Natural killer cell treated with Interleukin-12 subunit alpha and Interleukin-12 subunit beta and Interleukin-15 and Interleukin-18, amount 100 ng/mL, for 72 hours (primary cell): ENCODE results near the gene PLEKHJ1. TPM values are rescaled to one million over a fixed set of nuclear protein-coding genes. Genes with fewer than 3 reads are reported as not detected.

Source experiments
- ATAC-seq, 2 donors: fragments of 150-1000 bp; cut with Tn5 transposase in 1 of 2; sonication (Bioruptor Pico), chemical (Tn5 transposase) in 1 of 2; 2 replicates each; pipeline ENCODE4 v1.10.0; 2021
- DNase-seq: peaks from one replicate; pipeline ENCODE4 v3.0.0; 2022; ENCODE audit warnings: low spot score
- H3K27ac Mint-ChIP-seq, 2 donors: 1 replicate in 1 of 2; 2 replicates in 1 of 2; pipeline ENCODE4 v1.8.0; 2022; ENCODE audit warnings: mixed read lengths in 2 of 2, mild to moderate bottlenecking in 1 of 2, moderate library complexity in 1 of 2
- H3K27me3 Mint-ChIP-seq, 2 donors: 1 replicate in 1 of 2; 2 replicates in 1 of 2; pipeline ENCODE4 v1.8.0; 2022; ENCODE audit warnings: mixed read lengths in 2 of 2
- H3K36me3 Mint-ChIP-seq: one replicate; pipeline ENCODE4 v1.8.0; 2022; ENCODE audit warnings: mixed read lengths
- H3K4me1 Mint-ChIP-seq, 2 donors: 1 replicate in 1 of 2; 2 replicates in 1 of 2; pipeline ENCODE4 v1.8.0; 2022; ENCODE audit warnings: low read depth in 2 of 2, mixed read lengths in 2 of 2, mild to moderate bottlenecking in 1 of 2
- H3K4me3 Mint-ChIP-seq: one replicate; pipeline ENCODE4 v1.8.0; 2022; ENCODE audit warnings: mixed read lengths
- H3K9me3 Mint-ChIP-seq: 2 replicates; pipeline ENCODE4 v1.8.0; 2022; ENCODE audit warnings: mixed read lengths
- total RNA-seq, 2 donors: library from RNA; stranded (reverse); gene quantifications; one replicate each; pipeline ENCODE4 v1.2.3, GENCODE V29; 2022

Gene PLEKHJ1
- total RNA-seq, 2 donors from 2014 or later, result 59.8 to 85.9 TPM

DNA sequence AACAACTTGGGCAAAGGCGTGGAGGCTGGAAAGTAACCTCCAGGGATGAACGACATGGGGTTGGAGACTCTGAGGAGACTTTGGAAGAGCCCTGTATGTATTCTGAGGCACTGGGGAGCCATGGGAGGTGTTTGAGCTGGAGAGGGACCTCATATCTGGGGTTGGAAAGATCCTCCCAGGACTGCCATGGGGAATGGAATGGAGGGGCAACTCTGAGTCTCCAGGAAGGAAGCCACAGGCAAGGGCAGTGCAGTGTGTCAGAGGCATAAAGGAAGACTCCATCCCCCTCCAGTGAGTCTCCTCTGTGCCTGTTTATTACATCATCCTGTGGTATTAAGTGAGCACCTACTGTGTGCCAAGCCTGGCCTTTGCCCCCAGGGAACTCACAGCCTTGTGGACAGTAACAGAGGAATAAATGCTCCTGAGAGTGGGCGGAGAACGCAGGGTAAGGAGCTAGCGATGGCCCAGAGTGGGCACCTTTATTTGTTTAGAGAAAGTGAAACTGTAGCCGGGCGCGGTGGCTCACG is 38.1 kb upstream of the PLEKHJ1 start:
- H3K27me3 Mint-ChIP-seq, result no peaks in the 10 kb centered on the region
- H3K4me1 Mint-ChIP-seq, result peaks cover 21 to 35% of the 10 kb centered on the region in 2 donors
- no peak for ATAC-seq
- H3K9me3 Mint-ChIP-seq, result no peaks in the 10 kb centered on the region
- DNase-seq, result no peak
- peaks cover 12% of the 10 kb centered on the region for H3K36me3 Mint-ChIP-seq
- peak overlapping the region; percentile 94 for H3K4me3 Mint-ChIP-seq
- H3K27ac Mint-ChIP-seq, result peak overlapping the region; percentile 61 to 90

DNA sequence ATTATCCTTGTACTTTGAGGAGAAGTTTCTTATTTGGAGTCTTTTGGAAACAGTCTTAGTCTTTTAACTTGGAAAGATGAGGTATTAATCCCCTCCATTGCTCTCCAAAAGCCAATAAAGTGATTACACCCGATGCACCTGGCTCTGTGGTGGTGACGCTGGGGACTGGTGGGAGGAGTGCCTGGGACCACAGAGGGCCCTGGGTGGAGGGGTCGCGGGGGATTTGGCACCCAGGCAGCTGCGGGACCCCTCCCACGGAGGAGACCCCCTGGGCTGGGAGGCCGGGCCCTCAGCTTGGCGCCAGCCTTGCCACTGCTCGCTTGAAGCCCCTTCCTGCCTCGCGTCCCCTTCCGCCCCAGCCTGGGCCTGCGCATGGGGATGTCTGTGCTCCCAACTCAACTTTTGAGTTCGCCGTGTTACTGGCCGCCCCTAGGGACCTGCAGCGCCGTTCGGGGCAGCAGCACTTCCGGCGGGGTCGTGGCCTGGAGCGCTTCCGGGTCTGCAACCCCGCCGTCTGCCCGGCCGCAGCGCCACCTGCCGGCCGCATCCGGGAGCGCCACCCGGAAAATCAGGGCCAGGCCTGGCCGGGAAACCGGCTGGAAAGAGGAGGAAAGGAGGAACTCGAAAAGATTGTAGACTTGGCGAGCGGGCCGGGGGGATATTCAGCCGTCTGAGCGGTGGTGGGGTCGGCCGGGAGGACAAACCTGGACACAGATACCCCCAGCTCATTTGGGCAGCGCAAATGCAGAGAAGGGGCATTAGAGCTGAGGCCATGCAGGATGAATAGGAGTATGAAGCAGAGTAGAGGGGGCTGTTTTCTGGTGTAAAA is 37.4 kb upstream of the PLEKHJ1 start:
- Mint-ChIP-seq H3K27me3 (no peaks in the 10 kb centered on the region), H3K9me3 (no peaks in the 10 kb centered on the region), H3K27ac (peak overlapping the region; percentile 61 to 90), H3K4me1 (peaks cover 21 to 32% of the 10 kb centered on the region in 2 donors), H3K4me3 (peak overlapping the region; percentile 94), H3K36me3 (peaks cover 12% of the 10 kb centered on the region)
- ATAC-seq (peak; percentile 43 to 64), DNase-seq (peak; percentile 87)

DNA sequence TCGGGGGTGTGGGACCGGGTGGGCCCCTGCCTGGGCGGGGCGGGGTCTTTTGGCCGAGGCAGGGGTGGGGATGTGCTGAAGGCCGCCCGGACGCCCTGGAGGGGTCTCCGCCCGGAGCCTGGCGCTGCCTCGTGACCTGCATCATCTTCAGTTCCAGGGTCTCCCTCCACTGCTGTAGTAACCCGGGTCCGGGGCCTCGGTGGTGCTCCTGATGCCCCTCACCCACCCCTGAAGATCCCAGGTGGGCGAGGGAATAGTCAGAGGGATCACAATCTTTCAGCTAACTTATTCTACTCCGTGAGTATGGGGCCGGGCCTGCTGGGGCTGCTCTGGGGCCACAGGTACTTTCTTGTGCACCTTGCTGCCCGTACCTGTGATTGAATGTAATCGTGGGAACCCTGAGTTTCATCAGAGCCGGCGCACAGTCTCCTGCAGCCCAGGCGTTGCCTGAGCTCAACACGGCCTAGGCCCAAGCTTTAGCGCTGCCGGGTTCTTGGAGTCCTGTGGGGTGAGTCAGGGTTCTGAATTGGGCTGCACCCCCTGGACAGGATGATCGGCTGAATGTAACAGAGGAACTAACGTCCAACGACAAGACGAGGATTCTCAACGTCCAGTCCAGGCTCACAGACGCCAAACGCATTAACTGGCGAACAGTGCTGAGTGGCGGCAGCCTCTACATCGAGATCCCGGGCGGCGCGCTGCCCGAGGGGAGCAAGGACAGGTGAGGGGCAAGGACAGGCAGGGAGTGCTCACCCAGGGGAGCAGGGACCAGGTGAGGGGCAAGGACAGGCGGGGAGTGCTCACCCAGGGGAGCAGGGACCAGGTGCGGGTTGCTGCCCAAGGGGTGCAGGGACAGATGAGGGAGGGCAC is 35.3 kb upstream of the PLEKHJ1 start:
- no peaks in the 10 kb centered on the region for H3K27me3 Mint-ChIP-seq
- H3K4me3 Mint-ChIP-seq, result peak overlapping the region; percentile 94
- ATAC-seq (no peak), DNase-seq (peak; percentile 60)
- H3K9me3 Mint-ChIP-seq, result no peaks in the 10 kb centered on the region
- H3K36me3 Mint-ChIP-seq, result peaks cover 12% of the 10 kb centered on the region
- peak overlapping the region; percentile 87 to 90 for H3K27ac Mint-ChIP-seq
- peaks cover 21 to 26% of the 10 kb centered on the region in 2 donors for H3K4me1 Mint-ChIP-seq

DNA sequence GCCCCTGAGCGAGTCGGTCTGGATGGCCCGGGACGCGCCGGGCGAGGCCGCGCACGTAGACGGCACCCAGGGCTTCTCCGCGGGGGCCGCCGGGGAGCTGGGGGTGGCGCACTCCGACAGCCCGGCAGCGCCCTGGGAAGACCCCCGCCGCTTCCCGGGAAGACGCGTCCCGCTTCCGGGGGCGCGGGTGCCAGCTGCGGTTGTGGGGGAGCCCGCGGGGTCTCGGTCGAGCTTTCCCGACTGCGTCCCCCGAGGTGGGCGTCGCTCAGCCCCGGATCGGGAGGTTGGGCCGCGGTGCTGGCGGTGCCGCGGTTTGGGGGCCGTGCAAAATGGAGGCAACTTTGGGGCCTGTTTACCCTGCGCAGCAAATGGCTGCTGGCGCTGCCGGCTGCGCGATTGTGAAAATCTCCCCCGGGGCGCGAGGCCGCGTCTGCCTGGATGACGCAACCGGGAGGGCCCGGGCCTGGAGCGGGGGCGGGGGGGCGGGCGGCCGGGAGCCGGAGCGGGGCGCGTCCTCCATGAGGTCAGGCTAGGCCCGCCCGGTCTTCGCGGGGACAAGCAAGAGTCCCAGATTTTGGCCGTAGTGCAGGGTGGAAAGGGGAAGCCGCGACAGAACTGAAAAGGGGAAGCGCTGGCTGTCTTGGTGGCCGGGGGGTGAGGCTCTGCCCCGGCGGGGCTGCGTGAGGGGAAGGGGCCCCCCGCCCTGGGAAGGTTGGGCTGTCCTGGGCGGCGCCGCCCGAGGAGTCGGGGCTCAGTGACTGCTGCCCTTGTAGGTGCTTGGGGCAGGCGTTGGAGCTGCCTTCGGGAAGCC is 34.5 kb upstream of the PLEKHJ1 start:
- Mint-ChIP-seq H3K27me3 (no peaks in the 10 kb centered on the region), H3K27ac (peak overlapping the region; percentile 87 to 90), H3K4me3 (peak overlapping the region; percentile 94), H3K4me1 (peaks cover 21 to 26% of the 10 kb centered on the region in 2 donors), H3K36me3 (peaks cover 12% of the 10 kb centered on the region), H3K9me3 (no peaks in the 10 kb centered on the region)
- peak; percentile 21 to 61 for ATAC-seq
- peak; percentile 88 for DNase-seq

DNA sequence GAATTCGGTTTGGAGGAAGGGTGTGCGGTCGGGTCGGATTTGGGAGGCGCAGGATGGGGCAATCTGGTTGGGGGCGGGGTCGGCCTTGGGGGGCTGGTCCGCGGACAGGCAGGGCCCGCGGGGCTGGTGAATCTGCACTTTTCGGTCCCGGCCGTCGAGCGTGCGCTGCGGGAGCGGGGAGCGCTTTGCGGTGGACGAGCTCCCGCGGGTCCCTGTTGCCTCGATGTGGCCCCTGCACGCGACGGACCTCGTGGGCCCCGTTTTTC is 34.0 kb upstream of the PLEKHJ1 start:
- Mint-ChIP-seq H3K4me3 (peak overlapping the region; percentile 94), H3K9me3 (no peaks in the 10 kb centered on the region), H3K27ac (peak overlapping the region; percentile 87), H3K36me3 (peaks cover 12% of the 10 kb centered on the region), H3K27me3 (no peaks in the 10 kb centered on the region), H3K4me1 (peaks cover 21 to 25% of the 10 kb centered on the region in 2 donors)
- peak; percentile 70 for DNase-seq
- ATAC-seq, result peak in 1 of 2 donors; percentile 4

DNA sequence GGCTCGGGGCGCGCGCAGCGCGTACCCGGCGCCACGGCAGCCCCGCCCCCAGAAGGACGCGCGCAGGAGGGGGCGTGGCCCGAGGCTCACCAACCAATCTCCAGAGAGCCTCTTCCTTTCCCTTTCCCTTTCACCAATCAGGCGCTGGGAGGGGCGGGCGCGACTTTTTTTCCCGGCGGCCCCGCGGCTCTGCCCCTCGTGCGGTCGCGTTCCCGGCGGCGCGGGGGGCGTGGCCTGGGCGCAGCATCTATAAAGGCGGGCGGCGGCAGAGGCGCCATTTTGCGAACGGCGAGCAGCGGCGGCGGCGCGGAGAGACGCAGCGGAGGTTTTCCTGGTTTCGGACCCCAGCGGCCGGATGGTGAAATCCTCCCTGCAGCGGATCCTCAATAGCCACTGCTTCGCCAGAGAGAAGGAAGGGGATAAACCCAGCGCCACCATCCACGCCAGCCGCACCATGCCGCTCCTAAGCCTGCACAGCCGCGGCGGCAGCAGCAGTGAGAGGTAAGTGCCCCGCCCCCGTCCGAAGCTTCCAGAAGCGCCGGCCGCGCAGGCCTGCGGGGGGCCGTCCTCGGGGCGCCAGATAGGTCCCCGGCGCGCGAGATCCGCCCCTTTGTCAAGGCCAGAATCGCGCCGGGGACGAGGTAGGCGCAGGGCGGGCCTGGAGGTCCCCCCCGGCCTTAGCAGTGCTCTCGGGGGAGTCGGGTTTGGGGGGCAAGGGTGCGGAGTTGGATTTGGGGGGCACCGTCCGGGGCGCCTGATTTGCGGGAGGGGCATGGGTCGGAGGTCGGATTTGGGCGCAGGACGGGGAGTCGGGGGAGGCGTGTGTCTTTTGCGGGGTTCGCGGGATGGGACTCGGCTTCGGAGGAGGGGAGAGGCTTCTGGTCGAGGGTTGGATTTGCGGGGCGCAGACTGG is 33.4 kb upstream of the PLEKHJ1 start:
- H3K27me3 Mint-ChIP-seq, result no peaks in the 10 kb centered on the region
- H3K27ac Mint-ChIP-seq, result peak overlapping the region; percentile 87
- DNase-seq (peak; percentile 100), ATAC-seq (peak; percentile 90)
- no peaks in the 10 kb centered on the region for H3K9me3 Mint-ChIP-seq
- peaks cover 20 to 22% of the 10 kb centered on the region in 2 donors for H3K4me1 Mint-ChIP-seq
- peak overlapping the region; percentile 94 for H3K4me3 Mint-ChIP-seq
- H3K36me3 Mint-ChIP-seq, result peaks cover 12% of the 10 kb centered on the region

DNA sequence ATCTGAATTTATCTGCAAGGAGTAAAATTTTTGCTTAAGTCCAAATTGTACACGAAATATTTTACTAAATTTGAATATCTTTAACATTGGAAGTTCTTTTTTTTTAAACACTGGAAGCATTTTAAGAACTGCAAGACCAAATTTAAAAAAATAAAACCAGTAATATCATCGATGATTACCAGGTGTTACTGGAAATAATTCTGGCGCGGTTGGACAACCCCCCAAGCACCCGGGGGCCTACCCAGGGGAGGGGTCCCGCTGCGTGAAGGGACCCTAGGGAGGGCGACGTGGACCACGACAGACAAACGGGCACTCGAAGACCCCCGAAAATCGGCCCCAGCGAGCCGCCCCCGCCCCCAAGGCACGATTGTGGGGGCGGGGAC is 32.7 kb upstream of the PLEKHJ1 start:
- H3K27ac Mint-ChIP-seq, result peak overlapping the region; percentile 87
- no peak for ATAC-seq
- H3K27me3 Mint-ChIP-seq, result no peaks in the 10 kb centered on the region
- peaks cover 8% of the 10 kb centered on the region for H3K36me3 Mint-ChIP-seq
- peaks cover 14 to 16% of the 10 kb centered on the region in 2 donors for H3K4me1 Mint-ChIP-seq
- H3K9me3 Mint-ChIP-seq, result no peaks in the 10 kb centered on the region
- peak overlapping the region; percentile 94 for H3K4me3 Mint-ChIP-seq
- DNase-seq, result no peak

DNA sequence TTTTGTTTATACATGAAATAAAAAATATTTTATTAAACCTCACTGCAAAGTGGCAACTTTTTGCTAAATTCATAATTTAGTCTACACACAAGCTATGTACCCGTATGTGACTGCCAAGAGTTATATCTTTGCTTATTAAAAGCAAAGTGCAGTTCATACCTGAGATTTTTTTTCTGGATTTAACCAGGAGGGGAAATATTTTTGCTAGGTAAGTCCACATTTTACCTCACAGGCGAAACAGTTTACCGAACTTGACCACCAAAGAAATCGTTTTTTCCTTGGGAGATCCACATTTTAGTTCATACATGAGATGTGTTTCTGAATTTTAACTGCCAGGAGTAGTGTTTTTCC is 32.3 kb upstream of the PLEKHJ1 start:
- peak overlapping the region; percentile 94 for H3K4me3 Mint-ChIP-seq

DNA sequence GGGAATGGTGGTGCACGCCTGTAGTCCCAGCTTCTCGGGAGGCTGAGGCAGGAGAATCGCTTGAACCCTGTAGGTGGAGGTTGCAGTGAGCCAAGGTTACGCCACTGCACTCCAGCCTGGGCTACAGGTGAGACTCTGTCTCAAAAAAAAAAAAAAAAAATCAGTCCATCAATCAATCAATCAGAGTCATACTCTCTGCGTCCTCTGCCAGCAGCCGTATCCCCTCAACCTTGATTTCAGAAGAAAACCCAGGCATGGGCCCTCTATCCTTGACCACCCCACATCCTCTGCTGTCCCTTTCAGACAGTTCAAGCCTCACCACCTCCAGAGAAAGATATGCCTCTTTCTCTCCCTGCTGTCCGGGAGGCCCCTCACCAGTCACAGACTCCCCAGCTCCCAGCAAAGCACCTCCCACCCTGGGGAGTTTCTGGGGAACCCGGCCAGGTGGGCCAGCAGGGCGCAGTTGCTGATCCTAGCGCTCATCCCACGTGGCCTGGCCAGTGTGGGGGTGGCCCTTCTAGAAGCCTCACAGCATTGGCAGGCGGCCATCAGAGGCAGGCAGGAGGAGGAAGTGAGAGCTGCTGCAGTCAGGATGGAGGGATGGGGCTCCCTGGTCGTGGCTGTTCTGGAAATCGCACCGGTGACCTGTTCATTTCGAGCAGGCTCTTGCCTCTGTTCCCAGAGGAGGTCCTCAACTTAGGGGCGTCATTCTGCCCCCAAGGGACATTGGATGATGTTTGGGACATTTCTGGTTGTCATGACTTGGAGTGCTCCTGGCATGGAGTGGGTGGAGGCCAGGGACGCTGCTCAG is 30.3 kb upstream of the PLEKHJ1 start:
- Mint-ChIP-seq H3K4me3 (no peak overlapping the region), H3K9me3 (no peaks in the 10 kb centered on the region), H3K4me1 (peaks cover under 1% of the 10 kb centered on the region in 2 donors), H3K27me3 (no peaks in the 10 kb centered on the region), H3K36me3 (no peaks in the 10 kb centered on the region), H3K27ac (no peak overlapping the region)
- no peak for DNase-seq
- no peak for ATAC-seq

More for the DNA sequence above, 32.3 kb upstream of the PLEKHJ1 start:
- H3K27ac Mint-ChIP-seq, result peak overlapping the region; percentile 87
- H3K36me3 Mint-ChIP-seq, result peaks cover 6% of the 10 kb centered on the region
- H3K27me3 Mint-ChIP-seq, result no peaks in the 10 kb centered on the region
- peaks cover 10 to 13% of the 10 kb centered on the region in 2 donors for H3K4me1 Mint-ChIP-seq
- no peaks in the 10 kb centered on the region for H3K9me3 Mint-ChIP-seq
- DNase-seq, result no peak
- ATAC-seq, result no peak

DNA sequence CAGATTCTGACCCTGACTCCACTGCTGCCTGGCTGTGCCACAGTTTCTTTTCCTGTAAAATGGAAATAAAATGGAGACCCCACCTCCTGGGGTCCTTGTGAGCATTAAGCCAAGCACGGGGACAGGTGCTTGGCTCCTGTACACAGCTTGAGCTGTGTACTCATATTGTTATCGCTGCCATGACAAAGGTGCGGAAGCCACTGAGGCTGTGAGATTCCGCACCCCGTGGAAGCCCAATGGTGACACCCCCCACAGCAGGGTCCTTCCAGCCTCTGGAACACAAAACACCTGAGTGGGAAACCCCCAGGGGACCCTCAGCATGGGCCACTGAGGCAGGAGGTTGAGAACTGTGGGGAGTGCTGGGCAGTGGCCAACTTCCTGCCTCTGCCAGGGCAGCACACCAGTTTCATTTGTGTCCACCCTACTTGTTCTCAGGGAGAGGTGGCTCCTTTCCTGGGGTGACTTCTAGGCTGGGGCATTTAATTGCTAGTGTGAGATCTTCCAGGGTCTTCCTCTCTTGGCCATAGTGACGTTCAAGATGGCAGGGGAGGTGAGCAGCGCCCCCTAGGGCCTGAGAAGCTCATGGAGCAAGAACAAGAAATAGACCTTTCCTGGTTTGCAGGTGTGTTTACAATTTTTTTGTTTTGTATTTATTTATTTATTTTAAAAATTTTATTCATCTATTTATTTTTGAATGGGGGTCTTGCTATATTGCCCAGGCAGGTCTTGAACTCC is 25.5 kb upstream of the PLEKHJ1 start:
- DNase-seq (no peak), ATAC-seq (no peak)
- Mint-ChIP-seq H3K4me3 (no peak overlapping the region), H3K27ac (no peak overlapping the region), H3K27me3 (no peaks in the 10 kb centered on the region), H3K36me3 (no peaks in the 10 kb centered on the region), H3K4me1 (peaks cover 6 to 11% of the 10 kb centered on the region in 2 donors), H3K9me3 (no peaks in the 10 kb centered on the region)

DNA sequence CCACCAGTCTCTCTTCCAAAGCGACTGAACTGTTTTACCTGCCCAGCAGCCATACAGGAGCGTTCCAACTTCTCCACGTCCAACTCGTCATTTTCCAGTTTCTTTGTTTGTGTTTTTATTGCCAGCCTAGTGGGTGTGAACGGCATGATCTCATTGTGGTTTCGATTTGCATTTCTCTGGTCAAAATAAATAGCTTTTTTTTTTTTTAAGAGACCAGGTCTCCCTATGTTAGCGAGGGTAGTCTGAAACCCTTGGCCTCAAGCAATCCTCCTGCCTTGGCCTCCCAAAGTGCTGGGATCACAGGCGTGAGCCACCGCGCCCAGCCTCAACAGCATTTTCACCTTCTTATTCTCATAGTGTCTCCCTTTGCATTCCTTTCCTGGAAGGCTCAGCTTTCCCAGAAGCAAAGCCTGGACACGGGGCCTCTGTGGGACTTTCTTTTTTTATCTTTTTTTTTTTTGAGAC is 24.2 kb upstream of the PLEKHJ1 start:
- Mint-ChIP-seq H3K27ac (peak overlapping the region; percentile 9 to 53), H3K9me3 (no peaks in the 10 kb centered on the region), H3K4me3 (peak overlapping the region; percentile 53), H3K36me3 (no peaks in the 10 kb centered on the region), H3K27me3 (no peaks in the 10 kb centered on the region), H3K4me1 (peaks cover 6 to 11% of the 10 kb centered on the region in 2 donors)
- DNase-seq (no peak), ATAC-seq (peak; percentile 46 to 49)
